ENCODE results near the gene GALNT5.
"Not testable (repeated sequence)": the region's sequence is repeated elsewhere in the genome, so short reads cannot be mapped to it uniquely, and the experiment has no call there.

GALNT5 gene

GRCh38 chr2:157264099-157264498 lies 6.6 kb downstream of the GALNT5 start:
- DNase-seq (ENCODE audit: low read depth in 2 of 2), result peak; percentile 46 to 61
- TF ChIP-seq CTCF (IDR thresholded peaks at IDR 0.05; ENCODE audit: low read depth, low read length), result no peak
- H3K4me3 ChIP-seq (replicated peaks in 1 of 2; ENCODE audit: low read depth in 2 of 2, low read length in 2 of 2), result no peak overlapping the region

- no peak for DNase-seq (ENCODE audit: low read depth in 2 of 2)
- H3K4me3 ChIP-seq (replicated peaks in 1 of 2; ENCODE audit: low read depth in 2 of 2, low read length in 2 of 2), result no peak overlapping the region
- TF ChIP-seq CTCF (IDR thresholded peaks at IDR 0.05; ENCODE audit: low read depth, low read length), result no peak
These were observed 8.3 kb downstream of the GALNT5 start for GRCh38 chr2:157265825-157266224.

GRCh38 chr2:157267476-157267875 lies 10.0 kb downstream of the GALNT5 start:
- DNase-seq (ENCODE audit: low read depth in 2 of 2), result no peak
- no peak for TF ChIP-seq CTCF (IDR thresholded peaks at IDR 0.05; ENCODE audit: low read depth, low read length)

GRCh38 chr2:157269060-157269459 lies 11.6 kb downstream of the GALNT5 start:
- no peak overlapping the region for H3K4me3 ChIP-seq (replicated peaks in 1 of 2; ENCODE audit: low read depth in 2 of 2, low read length in 2 of 2)
- no peak for TF ChIP-seq CTCF (IDR thresholded peaks at IDR 0.05; ENCODE audit: low read depth, low read length)
- DNase-seq (ENCODE audit: low read depth in 2 of 2), result no peak

More at GRCh38 chr2:157267476-157267875, 10.0 kb downstream of the GALNT5 start:
- no peak overlapping the region for H3K4me3 ChIP-seq (replicated peaks in 1 of 2; ENCODE audit: low read depth in 2 of 2, low read length in 2 of 2)

GRCh38 chr2:157269922-157270321 lies 12.4 kb downstream of the GALNT5 start:
- no peak for DNase-seq (ENCODE audit: low read depth in 2 of 2)
- no peak overlapping the region for H3K4me3 ChIP-seq (replicated peaks in 1 of 2; ENCODE audit: low read depth in 2 of 2, low read length in 2 of 2)
- TF ChIP-seq CTCF (IDR thresholded peaks at IDR 0.05; ENCODE audit: low read depth, low read length), result no peak

- H3K4me3 ChIP-seq (replicated peaks in 1 of 2; ENCODE audit: low read depth in 2 of 2, low read length in 2 of 2), result no peak overlapping the region
- DNase-seq (ENCODE audit: low read depth in 2 of 2), result no peak
- no peak for TF ChIP-seq CTCF (IDR thresholded peaks at IDR 0.05; ENCODE audit: low read depth, low read length)
These were observed 14.2 kb downstream of the GALNT5 start for GRCh38 chr2:157271590-157272203.

GRCh38 chr2:157279311-157279710 lies 21.8 kb downstream of the GALNT5 start:
- not testable (repeated sequence) for H3K4me3 ChIP-seq (replicated peaks in 1 of 2; ENCODE audit: low read depth in 2 of 2, low read length in 2 of 2); DNase-seq (ENCODE audit: low read depth in 2 of 2)

All from cardiac fibroblast (primary cell).